Right lobe of liver (tissue), 4 donors: ENCODE results near the gene TTLL5.

Source experiments
- CTCF ChIP-seq, 4 donors: fragments of 200-600 bp in 3 of 4; fragments of 450-650 bp in 1 of 4; IDR thresholded peaks; one replicate each; pipeline versions ENCODE4 v1.5.1 to v1.8.0; 2016 to 2022; ENCODE audit warnings: antibody characterized with exemption in 4 of 4, mild to moderate bottlenecking in 2 of 4
- POLR2A ChIP-seq: fragments of 450-650 bp; IDR thresholded peaks from one replicate; pipeline ENCODE4 v1.6.1; 2017; ENCODE audit warnings: antibody characterized with exemption, mild to moderate bottlenecking
- donor health status: DM: no; HTN: no; CAD: no.
- donor health status: DM: no; HTN: no; CAD: no.
- donor health status: DM: no; HTN: yes; CAD: no.

GRCh38 chr14:75946785-75947184 is 285.7 kb downstream of the TTLL5 start:
- TF ChIP-seq CTCF (IDR thresholded peaks at IDR 0.05) = no peak
- no peak for TF ChIP-seq POLR2A
